WTC11 (cell line): ENCODE results near the gene MRPS6. TPM values are rescaled to one million over a fixed set of nuclear protein-coding genes. Genes with fewer than 3 reads are reported as not detected.
A peak's percentile ranks its signal among the peaks of the same experiment; 100 is the strongest.

ENCODE experiments used
- ATAC-seq: fragments of 200-7000 bp; cut with Tn5 transposase; 2 replicates; pipeline ENCODE4 v1.10.0; 2021; ENCODE audit warnings: mild to moderate bottlenecking, moderate library complexity
- CTCF ChIA-PET: fragments of 300-600 bp; sonication (Branson Sonifier 250); formaldehyde crosslinking; loops from one replicate; lab custom pipeline; 2021; ENCODE audit warnings: antibody characterized with exemption; lab: Charles Lee
- POLR2A ChIA-PET: fragments of 350-600 bp; sonication (Branson Sonifier 250); formaldehyde crosslinking; loops from one replicate; lab custom pipeline; 2021; ENCODE audit warnings: antibody characterized with exemption; lab: Charles Lee
- DNase-seq: peaks from one replicate; pipeline ENCODE4 v3.0.0; 2021; ENCODE audit warnings: low spot score
- H3K27ac Mint-ChIP-seq: 2 replicates; pipeline ENCODE4 v1.8.0; 2021; ENCODE audit warnings: mixed read lengths
- H3K27me3 Mint-ChIP-seq: 2 replicates; pipeline ENCODE4 v1.8.0; 2021; ENCODE audit warnings: low read depth, mild to moderate bottlenecking, moderate library complexity, mixed read lengths
- H3K36me3 Mint-ChIP-seq: 2 replicates; pipeline ENCODE4 v1.8.0; 2021; ENCODE audit warnings: mixed read lengths
- H3K4me1 Mint-ChIP-seq: 2 replicates; pipeline ENCODE4 v1.8.0; 2022; ENCODE audit warnings: mixed read lengths
- H3K4me3 Mint-ChIP-seq: 2 replicates; pipeline ENCODE4 v1.8.0; 2021; ENCODE audit warnings: mild to moderate bottlenecking, moderate library complexity, mixed read lengths
- H3K9me3 Mint-ChIP-seq: 2 replicates; pipeline ENCODE4 v1.8.0; 2021; ENCODE audit warnings: mixed read lengths
- ARID4B ChIP-seq: sonication (generic); formaldehyde crosslinking; IDR thresholded peaks from 2 replicates; pipeline ENCODE4 v1.8.0; 2023; ENCODE audit warnings: missing genetic modification reagents, mild to moderate bottlenecking, borderline replicate concordance
- CREB1 ChIP-seq: sonication (generic); formaldehyde crosslinking; IDR thresholded peaks from 2 replicates; pipeline ENCODE4 v1.8.0; 2023; ENCODE audit warnings: mild to moderate bottlenecking, missing genetic modification reagents
- CREM ChIP-seq: sonication (generic); formaldehyde crosslinking; IDR thresholded peaks from 2 replicates; pipeline ENCODE4 v1.8.1; 2022; ENCODE audit warnings: mild to moderate bottlenecking, missing genetic modification reagents, moderate library complexity
- ETV6 ChIP-seq: sonication (generic); formaldehyde crosslinking; IDR thresholded peaks from 2 replicates; pipeline ENCODE4 v1.8.1; 2022; ENCODE audit warnings: mild to moderate bottlenecking, missing genetic modification reagents
- FOXK1 ChIP-seq: sonication (generic); formaldehyde crosslinking; IDR thresholded peaks from 2 replicates; pipeline ENCODE4 v1.8.0; 2022; ENCODE audit warnings: mild to moderate bottlenecking, moderate library complexity, missing genetic modification reagents
- GABPB1 ChIP-seq: sonication (generic); formaldehyde crosslinking; IDR thresholded peaks from 2 replicates; pipeline ENCODE4 v1.8.1; 2023; ENCODE audit warnings: mild to moderate bottlenecking, missing genetic modification reagents
- GTF2I ChIP-seq: fragments of 250-450 bp; sonication (Bioruptor Pico); conservative IDR thresholded peaks from 2 replicates; pipeline ENCODE4 v1.4.0; 2021; ENCODE audit warnings: mild to moderate bottlenecking
- KAT7 ChIP-seq: sonication (generic); formaldehyde crosslinking; IDR thresholded peaks from 2 replicates; pipeline ENCODE4 v1.8.1; 2023; ENCODE audit warnings: missing genetic modification reagents, mild to moderate bottlenecking, borderline replicate concordance
- NFATC4 ChIP-seq: fragments of 250-450 bp; sonication (Bioruptor Pico); IDR thresholded peaks from 2 replicates; pipeline ENCODE4 v1.9.0; 2021; ENCODE audit warnings: mild to moderate bottlenecking
- NFE2L1 ChIP-seq: sonication (generic); formaldehyde crosslinking; IDR thresholded peaks from 2 replicates; pipeline ENCODE4 v1.8.1; 2023; ENCODE audit warnings: missing genetic modification reagents
- RELA ChIP-seq: sonication (generic); formaldehyde crosslinking; IDR thresholded peaks from 2 replicates; pipeline ENCODE4 v1.8.1; 2022; ENCODE audit warnings: missing genetic modification reagents, mild to moderate bottlenecking, borderline replicate concordance
- SMAD4 ChIP-seq: sonication (generic); formaldehyde crosslinking; IDR thresholded peaks from 2 replicates; pipeline ENCODE4 v1.8.0; 2022; ENCODE audit warnings: mild to moderate bottlenecking, missing genetic modification reagents
- ZBTB43 ChIP-seq: sonication (generic); formaldehyde crosslinking; IDR thresholded peaks from 2 replicates; pipeline ENCODE4 v1.8.1; 2023; ENCODE audit warnings: mild to moderate bottlenecking, missing genetic modification reagents
- ZNF121 ChIP-seq: sonication (generic); formaldehyde crosslinking; IDR thresholded peaks from 2 replicates; pipeline ENCODE4 v1.8.0; 2023; ENCODE audit warnings: missing genetic modification reagents
- ZNF138 ChIP-seq: sonication (generic); formaldehyde crosslinking; conservative IDR thresholded peaks from 2 replicates; pipeline ENCODE4 v1.8.1; 2022; ENCODE audit warnings: mild to moderate bottlenecking, moderate library complexity, missing genetic modification reagents
- ZNF219 ChIP-seq: sonication (generic); formaldehyde crosslinking; IDR thresholded peaks from 2 replicates; pipeline ENCODE4 v1.8.0; 2023; ENCODE audit warnings: missing genetic modification reagents, mild to moderate bottlenecking, borderline replicate concordance
- ZNF281 ChIP-seq: sonication (generic); formaldehyde crosslinking; IDR thresholded peaks from 2 replicates; pipeline ENCODE4 v1.8.0; 2023; ENCODE audit warnings: mild to moderate bottlenecking, missing genetic modification reagents
- ZNF317 ChIP-seq: sonication (generic); formaldehyde crosslinking; IDR thresholded peaks from 2 replicates; pipeline ENCODE4 v1.8.1; 2023; ENCODE audit warnings: low read depth, mild to moderate bottlenecking, moderate library complexity, missing genetic modification reagents, borderline replicate concordance
- total RNA-seq: library from RNA; stranded (reverse); gene quantifications from 3 replicates; pipeline ENCODE4 v1.2.3, GENCODE V29; 2021
- TF ChIP-seq, protein P1 (sequence below): sonication (generic); formaldehyde crosslinking; IDR thresholded peaks from 2 replicates; pipeline ENCODE4 v1.8.1; 2023; ENCODE audit warnings: mild to moderate bottlenecking, missing genetic modification reagents
- TF ChIP-seq, protein P2 (sequence below): sonication (generic); formaldehyde crosslinking; IDR thresholded peaks from 2 replicates; pipeline ENCODE4 v1.8.0; 2022; ENCODE audit warnings: mild to moderate bottlenecking, missing genetic modification reagents
- TF ChIP-seq, protein P3 (sequence below): sonication (generic); formaldehyde crosslinking; conservative IDR thresholded peaks from 2 replicates; pipeline ENCODE4 v1.8.1; 2022; ENCODE audit warnings: mild to moderate bottlenecking, missing genetic modification reagents
- TF ChIP-seq, protein P4 (sequence below): fragments of 250-450 bp; sonication (Bioruptor Pico); conservative IDR thresholded peaks from 2 replicates; pipeline ENCODE4 v1.9.0; 2021; ENCODE audit warnings: mild to moderate bottlenecking

MRPS6 gene
- total RNA-seq, 1 experiment from 2014 or later, result 133 TPM

GRCh38 chr21:34128124-34128523, 54.7 kb downstream of the MRPS6 start:
- TF ChIP-seq, protein P1, sequence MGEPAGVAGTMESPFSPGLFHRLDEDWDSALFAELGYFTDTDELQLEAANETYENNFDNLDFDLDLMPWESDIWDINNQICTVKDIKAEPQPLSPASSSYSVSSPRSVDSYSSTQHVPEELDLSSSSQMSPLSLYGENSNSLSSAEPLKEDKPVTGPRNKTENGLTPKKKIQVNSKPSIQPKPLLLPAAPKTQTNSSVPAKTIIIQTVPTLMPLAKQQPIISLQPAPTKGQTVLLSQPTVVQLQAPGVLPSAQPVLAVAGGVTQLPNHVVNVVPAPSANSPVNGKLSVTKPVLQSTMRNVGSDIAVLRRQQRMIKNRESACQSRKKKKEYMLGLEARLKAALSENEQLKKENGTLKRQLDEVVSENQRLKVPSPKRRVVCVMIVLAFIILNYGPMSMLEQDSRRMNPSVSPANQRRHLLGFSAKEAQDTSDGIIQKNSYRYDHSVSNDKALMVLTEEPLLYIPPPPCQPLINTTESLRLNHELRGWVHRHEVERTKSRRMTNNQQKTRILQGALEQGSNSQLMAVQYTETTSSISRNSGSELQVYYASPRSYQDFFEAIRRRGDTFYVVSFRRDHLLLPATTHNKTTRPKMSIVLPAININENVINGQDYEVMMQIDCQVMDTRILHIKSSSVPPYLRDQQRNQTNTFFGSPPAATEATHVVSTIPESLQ (CRISPR knock-in tag), result no peak
- no peak for TF ChIP-seq ZBTB43 (CRISPR knock-in tag)
- TF ChIP-seq GTF2I, result no peak
- TF ChIP-seq, protein P2, sequence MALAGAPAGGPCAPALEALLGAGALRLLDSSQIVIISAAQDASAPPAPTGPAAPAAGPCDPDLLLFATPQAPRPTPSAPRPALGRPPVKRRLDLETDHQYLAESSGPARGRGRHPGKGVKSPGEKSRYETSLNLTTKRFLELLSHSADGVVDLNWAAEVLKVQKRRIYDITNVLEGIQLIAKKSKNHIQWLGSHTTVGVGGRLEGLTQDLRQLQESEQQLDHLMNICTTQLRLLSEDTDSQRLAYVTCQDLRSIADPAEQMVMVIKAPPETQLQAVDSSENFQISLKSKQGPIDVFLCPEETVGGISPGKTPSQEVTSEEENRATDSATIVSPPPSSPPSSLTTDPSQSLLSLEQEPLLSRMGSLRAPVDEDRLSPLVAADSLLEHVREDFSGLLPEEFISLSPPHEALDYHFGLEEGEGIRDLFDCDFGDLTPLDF, result no peak
- TF ChIP-seq KAT7, result no peak
- TF ChIP-seq ETV6, result no peak
- no peak for TF ChIP-seq NFE2L1 (CRISPR knock-in tag)
- TF ChIP-seq ZNF219 (CRISPR knock-in tag), result no peak
- no peak for TF ChIP-seq CREM
- Mint-ChIP-seq H3K4me1 (peaks cover 82% of the 10 kb centered on the region), H3K9me3 (peaks cover 10% of the 10 kb centered on the region), H3K36me3 (peaks cover 40% of the 10 kb centered on the region), H3K27ac (peak overlapping the region; percentile 82), H3K27me3 (no peaks in the 10 kb centered on the region), H3K4me3 (no peak overlapping the region)
- ChIA-PET POLR2A (no interaction called here), CTCF (interaction anchor here (1.3 to 3.5 kb wide), 4 partner anchors 68 to 220 kb away, joined by 3 to 22 read pairs (median 14); no protein-coding TSS in a partner anchor)
- no peak for DNase-seq
- peak; percentile 13 for ATAC-seq

DNA sequence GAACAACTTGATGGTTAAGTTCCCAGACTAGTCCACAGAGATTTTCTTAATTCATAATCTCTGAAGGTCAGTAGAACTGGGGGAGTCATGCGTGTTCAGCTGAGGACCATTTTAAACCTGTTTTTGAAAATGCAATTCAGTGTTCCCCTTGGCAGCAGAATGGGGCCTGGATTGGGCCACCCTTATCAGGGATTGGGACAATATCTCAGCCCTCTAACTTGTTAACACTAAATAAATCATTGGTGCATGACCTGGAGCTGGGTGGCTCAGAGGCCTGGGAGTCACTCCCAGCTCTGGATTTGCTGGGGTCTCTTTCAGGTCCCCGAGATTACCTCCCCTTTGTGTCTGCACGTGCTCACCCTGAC, 55.3 kb downstream of the MRPS6 start:
- Mint-ChIP-seq H3K4me1 (peaks cover 82% of the 10 kb centered on the region), H3K27me3 (no peaks in the 10 kb centered on the region), H3K9me3 (peaks cover 10% of the 10 kb centered on the region), H3K4me3 (no peak overlapping the region), H3K36me3 (peaks cover 45% of the 10 kb centered on the region), H3K27ac (peak overlapping the region; percentile 60)
- ChIA-PET POLR2A (interaction anchor here (0.6 kb wide), 1 partner anchor 20 kb away, joined by 3 read pairs; no protein-coding TSS in a partner anchor), CTCF (interaction anchor here (0.8 to 3.5 kb wide), 10 partner anchors 12 to 236 kb away, joined by 3 to 22 read pairs (median 4); no protein-coding TSS in a partner anchor)
- DNase-seq (no peak), ATAC-seq (peak; percentile 3; the same call in 1 of the 2 replicates)
- no peak for TF ChIP-seq GABPB1 (CRISPR knock-in tag)
- no peak for TF ChIP-seq ZNF121
- no peak for TF ChIP-seq FOXK1 (CRISPR knock-in tag)
- no peak for TF ChIP-seq CREB1 (CRISPR knock-in tag)
- no peak for TF ChIP-seq ARID4B (CRISPR knock-in tag)
- TF ChIP-seq, protein P3, sequence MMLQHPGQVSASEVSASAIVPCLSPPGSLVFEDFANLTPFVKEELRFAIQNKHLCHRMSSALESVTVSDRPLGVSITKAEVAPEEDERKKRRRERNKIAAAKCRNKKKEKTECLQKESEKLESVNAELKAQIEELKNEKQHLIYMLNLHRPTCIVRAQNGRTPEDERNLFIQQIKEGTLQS (CRISPR knock-in tag), result no peak
- no peak for TF ChIP-seq ZNF281
- no peak for TF ChIP-seq NFATC4 (CRISPR knock-in tag)
- TF ChIP-seq RELA, result no peak
- no peak for TF ChIP-seq ZNF138 (CRISPR knock-in tag)
- TF ChIP-seq, protein P4, sequence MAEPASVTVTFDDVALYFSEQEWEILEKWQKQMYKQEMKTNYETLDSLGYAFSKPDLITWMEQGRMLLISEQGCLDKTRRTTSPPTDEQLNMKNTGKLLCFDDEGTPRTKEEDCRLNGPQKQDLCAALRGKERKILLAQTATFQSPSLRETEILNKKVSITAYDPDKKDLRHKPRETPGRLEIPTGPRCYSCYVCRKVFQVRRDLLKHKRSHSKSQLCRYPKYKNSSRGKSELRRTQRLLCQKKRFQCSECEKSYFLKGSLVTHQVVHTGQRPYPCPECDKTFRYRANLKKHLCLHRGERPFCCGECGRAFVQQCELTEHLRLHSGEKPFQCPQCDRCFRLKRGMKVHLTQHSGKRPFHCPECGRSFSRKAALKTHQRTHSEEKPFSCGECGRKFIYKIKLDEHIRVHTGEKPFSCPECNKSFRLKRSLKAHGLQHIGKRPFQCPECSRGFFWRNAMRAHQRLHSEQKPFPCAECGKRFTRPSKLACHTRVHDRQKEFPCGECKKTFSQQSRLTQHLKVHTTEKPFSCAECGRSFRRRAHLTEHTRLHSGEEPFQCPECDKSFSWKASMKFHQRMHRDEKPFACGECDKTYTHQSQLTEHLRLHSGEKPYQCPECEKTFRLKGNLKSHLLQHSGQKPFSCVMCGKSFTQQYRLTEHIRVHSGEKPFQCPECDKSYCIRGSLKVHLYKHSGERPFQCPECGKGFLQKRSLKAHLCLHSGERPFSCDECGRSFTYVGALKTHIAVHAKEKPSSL (CRISPR knock-in tag), result no peak
- no peak for TF ChIP-seq SMAD4 (CRISPR knock-in tag)
- TF ChIP-seq ZNF317 (CRISPR knock-in tag), result no peak
